Fibroblast of lung (primary cell): ENCODE results near the gene CSNK2A2.

ENCODE experiments used
- EZH2 ChIP-seq: IDR thresholded peaks from 2 replicates; pipeline ENCODE4 v1.5.1; 2012; ENCODE audit warnings: low read length, control low read depth, mild to moderate bottlenecking; ENCODE audit errors: missing control alignments
- TF ChIP-seq, protein P1 (sequence below), 2 donors: IDR thresholded peaks in 1 of 2; conservative IDR thresholded peaks in 1 of 2; 1 replicate in 1 of 2; 2 replicates in 1 of 2; pipeline ENCODE4 v1.5.1; 2011 to 2012; ENCODE audit warnings: low read length in 2 of 2, control low read depth in 1 of 2, inconsistent platforms in 1 of 2, low read depth in 1 of 2, mild to moderate bottlenecking in 1 of 2

DNA sequence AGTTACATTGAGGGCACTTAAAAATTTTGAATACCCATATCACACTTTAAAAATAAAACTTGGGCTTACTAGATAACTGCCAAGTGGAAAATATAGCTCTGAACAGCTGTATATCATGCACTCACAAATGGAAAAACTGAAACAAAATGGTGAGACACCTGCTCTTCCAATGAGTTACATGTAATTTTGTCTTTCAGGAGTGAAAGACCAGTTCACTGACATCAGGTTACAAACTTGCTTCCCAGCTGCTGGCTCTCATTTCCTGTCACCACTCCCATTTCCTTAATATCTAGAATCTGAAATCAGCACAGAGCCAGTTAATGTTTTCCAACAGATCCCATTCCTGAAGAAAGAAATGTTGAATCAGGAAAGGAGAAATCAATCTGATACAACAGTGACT, 10.8 kb downstream of the CSNK2A2 start:
- TF ChIP-seq, protein P1, sequence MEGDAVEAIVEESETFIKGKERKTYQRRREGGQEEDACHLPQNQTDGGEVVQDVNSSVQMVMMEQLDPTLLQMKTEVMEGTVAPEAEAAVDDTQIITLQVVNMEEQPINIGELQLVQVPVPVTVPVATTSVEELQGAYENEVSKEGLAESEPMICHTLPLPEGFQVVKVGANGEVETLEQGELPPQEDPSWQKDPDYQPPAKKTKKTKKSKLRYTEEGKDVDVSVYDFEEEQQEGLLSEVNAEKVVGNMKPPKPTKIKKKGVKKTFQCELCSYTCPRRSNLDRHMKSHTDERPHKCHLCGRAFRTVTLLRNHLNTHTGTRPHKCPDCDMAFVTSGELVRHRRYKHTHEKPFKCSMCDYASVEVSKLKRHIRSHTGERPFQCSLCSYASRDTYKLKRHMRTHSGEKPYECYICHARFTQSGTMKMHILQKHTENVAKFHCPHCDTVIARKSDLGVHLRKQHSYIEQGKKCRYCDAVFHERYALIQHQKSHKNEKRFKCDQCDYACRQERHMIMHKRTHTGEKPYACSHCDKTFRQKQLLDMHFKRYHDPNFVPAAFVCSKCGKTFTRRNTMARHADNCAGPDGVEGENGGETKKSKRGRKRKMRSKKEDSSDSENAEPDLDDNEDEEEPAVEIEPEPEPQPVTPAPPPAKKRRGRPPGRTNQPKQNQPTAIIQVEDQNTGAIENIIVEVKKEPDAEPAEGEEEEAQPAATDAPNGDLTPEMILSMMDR (conservative IDR thresholded peaks at IDR 0.05 in 1 of 2, IDR thresholded peaks at IDR 0.05 in 1 of 2; ENCODE audit: low read depth in 1 of 2, low read length in 2 of 2): no peak
- TF ChIP-seq EZH2: no peak
